Kidney (tissue), 14 donors: ENCODE measurements around the gene C20orf204. TPM values are rescaled to one million over a fixed set of nuclear protein-coding genes. Genes with fewer than 3 reads are reported as not detected.

Experiments
- DNase-seq, 5 donors: peaks; one replicate each; pipeline ENCODE4 v3.0.0-alpha.2; 2013 to 2020
- FAIRE-seq: peaks from 2 replicates; lab custom pipeline; 2012; peaks lifted over from hg19 to GRCh38; lab: Jason Lieb, UNC
- H3K27ac ChIP-seq, 2 donors: one replicate each; pipeline ENCODE4 v1.7.0; 2013; ENCODE audit warnings: low read depth in 2 of 2, low read length in 2 of 2, inconsistent platforms in 1 of 2
- H3K27me3 ChIP-seq: one replicate; pipeline ENCODE4 v1.7.1; 2013; ENCODE audit warnings: low read length, inconsistent platforms; ENCODE audit not compliant: control insufficient read depth, insufficient read depth
- H3K36me3 ChIP-seq, 3 donors: one replicate each; pipeline versions ENCODE4 v1.7.0 to v1.7.1; 2013; ENCODE audit warnings: low read length in 3 of 3, control low read depth in 1 of 3, inconsistent platforms in 1 of 3; ENCODE audit not compliant: insufficient read depth in 3 of 3, control insufficient read depth in 2 of 3
- H3K4me1 ChIP-seq, 3 donors: one replicate each; pipeline versions ENCODE4 v1.7.0 to v1.7.1; 2013; ENCODE audit warnings: low read length in 3 of 3, inconsistent platforms in 1 of 3, low read depth in 1 of 3; ENCODE audit not compliant: control insufficient read depth in 2 of 3, insufficient read depth in 2 of 3
- H3K4me3 ChIP-seq, 3 donors: one replicate each; pipeline versions ENCODE4 v1.7.0 to v1.8.1; 2013; ENCODE audit warnings: low read length in 3 of 3, control low read depth in 1 of 3, inconsistent platforms in 1 of 3
- H3K9ac ChIP-seq, 3 donors: one replicate each; pipeline versions ENCODE4 v1.7.0 to v1.7.1; 2013; ENCODE audit warnings: low read length in 3 of 3, control low read depth in 1 of 3, inconsistent platforms in 1 of 3
- H3K9me3 ChIP-seq, 3 donors: one replicate each; pipeline versions ENCODE4 v1.7.0 to v1.7.1; 2013; ENCODE audit warnings: low read length in 3 of 3, control low read depth in 1 of 3, inconsistent platforms in 1 of 3; ENCODE audit not compliant: control insufficient read depth in 2 of 3, insufficient read depth in 1 of 3
- CTCF ChIP-seq: IDR thresholded peaks from 3 replicates; pipeline ENCODE4 v1.5.1; 2012; ENCODE audit warnings: mild to moderate bottlenecking, moderate library complexity, borderline replicate concordance; ENCODE audit not compliant: insufficient read depth; ENCODE audit errors: extremely low read depth
- intact Hi-C: fragments of 100-400 bp; cut with DNase I; formaldehyde crosslinking; loops from one replicate; pipeline ENCODE4 v1.11.1; 2022
- polyA plus RNA-seq: library from polyadenylated mRNA; stranded (reverse); fragments of 350-450 nt; fragmentation: Illumina TruSeq; extraction: RNeasy Lipid Tissue Mini Kit (QIAGEN cat#74804); gene quantifications from one replicate; pipeline ENCODE4 v1.2.3, GENCODE V29; 2014; ENCODE audit warnings: low read depth, low replicate concordance; ENCODE audit not compliant: insufficient read depth
- total RNA-seq: library from RNA; stranded (reverse); fragmentation: NEBNext Ultra II Directional; extraction: Animal tissue kit (Norgen Biotek cat#: 25700); gene quantifications from one replicate; pipeline ENCODE4 v1.2.1, GENCODE V29; 2021
- donor health status: control.
- donor health status: control.
- donor health status: control.
- donor health status: control.
- donor health status: control.
- donor health status: DM: yes; HTN: yes; CAD: no.
- donor health status: Normal renal cell carcinoma (clear cell type).

Gene C20orf204
- total and polyA plus RNA-seq, 2 donors from 2014 or later = 0.75 to 2.4 TPM

- H3K27me3 ChIP-seq = no peaks in the 10 kb centered on the region
- no peak for TF ChIP-seq CTCF
- intact Hi-C loops = no loop called here
- no peaks in the 10 kb centered on the region for H3K9me3 ChIP-seq
- DNase-seq (no peak), FAIRE-seq (no peak)
- H3K4me1 ChIP-seq = no peaks in the 10 kb centered on the region
- no peak overlapping the region for H3K4me3 ChIP-seq
- H3K36me3 ChIP-seq = peaks cover 2 to 39% (median 26%) of the 10 kb centered on the region in 3 donors
- no peak overlapping the region for H3K27ac ChIP-seq
- H3K9ac ChIP-seq = no peak overlapping the region
Observed at GRCh38 chr20:64031822-64032314, 4.1 kb upstream of the C20orf204 start.

GRCh38 chr20:64032706-64033624, 3.0 kb upstream of the C20orf204 start:
- Histone ChIP-seq H3K9me3 (no peaks in the 10 kb centered on the region), H3K4me3 (no peak overlapping the region), H3K27me3 (no peaks in the 10 kb centered on the region), H3K9ac (no peak overlapping the region), H3K36me3 (peaks cover 0 to 28% (median 16%) of the 10 kb centered on the region in 3 donors), H3K27ac (no peak overlapping the region), H3K4me1 (no peaks in the 10 kb centered on the region)
- FAIRE-seq (no peak), DNase-seq (no peak)
- no peak for TF ChIP-seq CTCF
- intact Hi-C loops = no loop called here

GRCh38 chr20:64033981-64034493, 1.9 kb upstream of the C20orf204 start:
- H3K27ac ChIP-seq = no peak overlapping the region

More at GRCh38 chr20:64033981-64034493, 1.9 kb upstream of the C20orf204 start:
- H3K9ac ChIP-seq = no peak overlapping the region
- peaks cover 0 to 22% (median 12%) of the 10 kb centered on the region in 3 donors for H3K36me3 ChIP-seq
- DNase-seq = peak in 3 of 5 donors; percentile 12 to 82 (median 65)
- FAIRE-seq = no peak
- no peaks in the 10 kb centered on the region for H3K27me3 ChIP-seq
- intact Hi-C loops = no loop called here
- H3K4me3 ChIP-seq = no peak overlapping the region
- no peak for TF ChIP-seq CTCF
- H3K9me3 ChIP-seq = no peaks in the 10 kb centered on the region
- peaks cover 0 to 2% (median 0%) of the 10 kb centered on the region in 3 donors for H3K4me1 ChIP-seq
